ENCODE results near the gene PCBD2.

DNA sequence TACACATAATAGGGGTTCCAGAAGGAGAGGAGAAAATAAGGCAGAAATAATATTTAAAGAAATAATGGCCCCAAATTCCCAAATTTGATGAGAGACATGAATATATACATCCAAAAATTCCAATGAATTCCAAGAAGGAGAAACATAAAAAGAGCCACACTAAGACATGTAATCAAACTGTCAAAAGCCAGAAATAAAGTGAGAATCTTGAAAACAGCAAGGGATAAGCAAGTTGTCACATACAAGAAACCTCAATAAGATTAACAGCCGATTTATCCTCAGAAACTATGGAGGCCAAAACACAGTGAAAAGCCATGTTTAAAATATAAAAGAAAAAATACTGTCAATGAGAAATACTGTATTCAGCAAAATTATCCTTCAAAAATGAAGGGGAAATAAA, 77.3 kb downstream of the PCBD2 start:
- TF ChIP-seq, protein P1, sequence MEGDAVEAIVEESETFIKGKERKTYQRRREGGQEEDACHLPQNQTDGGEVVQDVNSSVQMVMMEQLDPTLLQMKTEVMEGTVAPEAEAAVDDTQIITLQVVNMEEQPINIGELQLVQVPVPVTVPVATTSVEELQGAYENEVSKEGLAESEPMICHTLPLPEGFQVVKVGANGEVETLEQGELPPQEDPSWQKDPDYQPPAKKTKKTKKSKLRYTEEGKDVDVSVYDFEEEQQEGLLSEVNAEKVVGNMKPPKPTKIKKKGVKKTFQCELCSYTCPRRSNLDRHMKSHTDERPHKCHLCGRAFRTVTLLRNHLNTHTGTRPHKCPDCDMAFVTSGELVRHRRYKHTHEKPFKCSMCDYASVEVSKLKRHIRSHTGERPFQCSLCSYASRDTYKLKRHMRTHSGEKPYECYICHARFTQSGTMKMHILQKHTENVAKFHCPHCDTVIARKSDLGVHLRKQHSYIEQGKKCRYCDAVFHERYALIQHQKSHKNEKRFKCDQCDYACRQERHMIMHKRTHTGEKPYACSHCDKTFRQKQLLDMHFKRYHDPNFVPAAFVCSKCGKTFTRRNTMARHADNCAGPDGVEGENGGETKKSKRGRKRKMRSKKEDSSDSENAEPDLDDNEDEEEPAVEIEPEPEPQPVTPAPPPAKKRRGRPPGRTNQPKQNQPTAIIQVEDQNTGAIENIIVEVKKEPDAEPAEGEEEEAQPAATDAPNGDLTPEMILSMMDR (conservative IDR thresholded peaks at IDR 0.05; ENCODE audit: low read depth in 2 of 2): no peak
- TF ChIP-seq EZH2 (IDR thresholded peaks at IDR 0.05; ENCODE audit: low read depth, unreplicated experiment): no peak
- no peak for TF ChIP-seq ZNF114 (CRISPR knock-in tag; IDR thresholded peaks at IDR 0.05)

All from GM23338 (cell line).